ENCODE data around the gene FLRT1. TPM values are rescaled to one million over a fixed set of nuclear protein-coding genes. Genes with fewer than 3 reads are reported as not detected.

Gene FLRT1
- total and polyA plus RNA-seq, 9 donors: 0.13 to 1.2 (median 0.38) TPM

GRCh38 chr11:64048042-64048854 is 12.5 kb downstream of the FLRT1 start:
- Histone ChIP-seq H3K4me1 (ENCODE audit: insufficient read depth) (no peaks in the 10 kb centered on the region), H3K36me3 (no peaks in the 10 kb centered on the region), H3K27ac (no peak overlapping the region), H3K4me3 (no peak overlapping the region), H3K9me3 (no peaks in the 10 kb centered on the region), H3K27me3 (no peaks in the 10 kb centered on the region)
- intact Hi-C loops (cut with DNase I): no loop called here
- 84 to 92% (median 86%) methylated on average over 19 of the region's 19 CpGs for whole genome bisulfite sequencing, 3 donors
- no peak for TF ChIP-seq EP300 (IDR thresholded peaks at IDR 0.05)
- TF ChIP-seq CTCF (IDR thresholded peaks at IDR 0.05): no peak
- no peak for TF ChIP-seq POLR2A (IDR thresholded peaks at IDR 0.05)
- DNase-seq: no peak

GRCh38 chr11:64049509-64049908 is 13.8 kb downstream of the FLRT1 start:
- no peak for DNase-seq
- Histone ChIP-seq H3K27ac (no peak overlapping the region), H3K4me1 (ENCODE audit: insufficient read depth) (no peaks in the 10 kb centered on the region), H3K9me3 (no peaks in the 10 kb centered on the region), H3K36me3 (no peaks in the 10 kb centered on the region), H3K27me3 (no peaks in the 10 kb centered on the region), H3K4me3 (no peak overlapping the region)
- WGBS, 3 donors: 92 to 98% (median 93%) methylated on average over 8 of the region's 8 CpGs
- no peak for TF ChIP-seq POLR2A (IDR thresholded peaks at IDR 0.05)
- no peak for TF ChIP-seq EP300 (IDR thresholded peaks at IDR 0.05)
- intact Hi-C loops (cut with DNase I): no loop called here

- Histone ChIP-seq H3K27ac (no peak overlapping the region), H3K9me3 (no peaks in the 10 kb centered on the region), H3K4me1 (ENCODE audit: insufficient read depth) (no peaks in the 10 kb centered on the region), H3K27me3 (no peaks in the 10 kb centered on the region), H3K4me3 (no peak overlapping the region), H3K36me3 (no peaks in the 10 kb centered on the region)
- no peak for DNase-seq
- no peak for TF ChIP-seq POLR2A (IDR thresholded peaks at IDR 0.05)
- TF ChIP-seq EP300 (IDR thresholded peaks at IDR 0.05): no peak
- TF ChIP-seq CTCF (IDR thresholded peaks at IDR 0.05): no peak
- intact Hi-C loops (cut with DNase I): no loop called here
- 92 to 98% (median 96%) methylated on average over 11 to 19 of the region's 19 CpGs for WGBS, 3 donors
Measured at GRCh38 chr11:64051297-64051696, 15.6 kb downstream of the FLRT1 start.

GRCh38 chr11:64052436-64052835 is 16.7 kb downstream of the FLRT1 start:
- intact Hi-C loops (cut with DNase I): no loop called here
- Histone ChIP-seq H3K9me3 (no peaks in the 10 kb centered on the region), H3K4me3 (no peak overlapping the region), H3K27ac (no peak overlapping the region), H3K27me3 (no peaks in the 10 kb centered on the region), H3K4me1 (ENCODE audit: insufficient read depth) (no peaks in the 10 kb centered on the region), H3K36me3 (no peaks in the 10 kb centered on the region)
- TF ChIP-seq CTCF (IDR thresholded peaks at IDR 0.05): no peak
- TF ChIP-seq POLR2A (IDR thresholded peaks at IDR 0.05): no peak
- no peak for TF ChIP-seq EP300 (IDR thresholded peaks at IDR 0.05)
- 92 to 96% (median 94%) methylated on average over 2 of the region's 2 CpGs for WGBS, 3 donors
- DNase-seq: no peak

- Histone ChIP-seq H3K4me1 (ENCODE audit: insufficient read depth) (no peaks in the 10 kb centered on the region), H3K4me3 (no peak overlapping the region), H3K27ac (no peak overlapping the region), H3K27me3 (no peaks in the 10 kb centered on the region), H3K9me3 (no peaks in the 10 kb centered on the region), H3K36me3 (no peaks in the 10 kb centered on the region)
- DNase-seq: no peak
- TF ChIP-seq POLR2A (IDR thresholded peaks at IDR 0.05): no peak
- TF ChIP-seq EP300 (IDR thresholded peaks at IDR 0.05): no peak
- TF ChIP-seq CTCF (IDR thresholded peaks at IDR 0.05): no peak
- WGBS, 3 donors: 90 to 96% (median 94%) methylated on average over 11 of the region's 11 CpGs
- intact Hi-C loops (cut with DNase I): no loop called here
Measured at GRCh38 chr11:64052938-64053622, 17.3 kb downstream of the FLRT1 start.

All from ovary (tissue), 9 donors.